AG09309 (cell line): ENCODE measurements around the gene ASXL1.

Experiments used
- DNase-seq: peaks from one replicate; pipeline ENCODE4 v3.0.0-alpha.2; 2010; ENCODE audit warnings: low read depth
- H3K4me3 ChIP-seq: 2 replicates; pipeline ENCODE4 v1.5.1; 2011; ENCODE audit warnings: mild to moderate bottlenecking, low read depth, low read length, moderate library complexity; ENCODE audit not compliant: control insufficient read depth
- TF ChIP-seq, protein P1 (sequence below): IDR thresholded peaks from 2 replicates; pipeline ENCODE4 v1.5.1; 2011; ENCODE audit warnings: mild to moderate bottlenecking, low read depth, low read length, inconsistent platforms; ENCODE audit not compliant: insufficient read depth, control insufficient read depth; ENCODE audit errors: missing control alignments

ASXL1 gene

DNA sequence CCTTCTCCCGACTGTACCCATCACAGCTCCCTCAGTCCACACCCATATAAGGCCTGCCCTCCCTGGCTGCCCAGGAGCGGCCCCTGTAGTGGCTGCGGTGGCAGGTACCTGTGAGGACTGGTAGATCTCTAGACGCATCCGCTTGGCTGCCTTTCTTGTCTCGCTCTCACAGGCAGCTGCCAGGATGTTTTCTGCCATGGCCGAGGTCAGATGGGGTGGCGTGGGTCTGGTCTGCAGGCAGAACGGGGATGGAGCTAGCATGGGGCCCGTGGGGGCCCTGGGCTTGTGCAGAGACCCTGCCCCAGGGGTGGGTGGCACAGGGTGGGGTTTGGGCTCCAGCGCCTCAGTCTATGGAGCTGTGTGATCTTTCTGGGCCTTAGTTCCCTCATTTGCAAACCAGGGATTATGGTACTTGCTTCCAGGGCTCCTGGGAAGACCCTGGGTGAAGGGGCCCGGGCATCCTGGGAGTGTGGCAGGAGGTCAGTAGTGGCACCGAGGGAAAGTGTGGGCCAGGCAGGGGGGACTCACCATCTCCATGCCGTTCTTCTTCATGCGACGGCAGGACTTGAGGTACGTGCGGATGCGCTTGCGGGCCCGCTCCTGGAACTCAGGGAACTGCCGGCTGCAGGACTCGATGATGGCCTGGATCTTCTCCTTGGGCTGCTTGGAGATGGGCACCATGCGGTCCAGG, 94.8 kb downstream of the ASXL1 start:
- no peak for DNase-seq
- H3K4me3 ChIP-seq: no peak overlapping the region
- TF ChIP-seq, protein P1, sequence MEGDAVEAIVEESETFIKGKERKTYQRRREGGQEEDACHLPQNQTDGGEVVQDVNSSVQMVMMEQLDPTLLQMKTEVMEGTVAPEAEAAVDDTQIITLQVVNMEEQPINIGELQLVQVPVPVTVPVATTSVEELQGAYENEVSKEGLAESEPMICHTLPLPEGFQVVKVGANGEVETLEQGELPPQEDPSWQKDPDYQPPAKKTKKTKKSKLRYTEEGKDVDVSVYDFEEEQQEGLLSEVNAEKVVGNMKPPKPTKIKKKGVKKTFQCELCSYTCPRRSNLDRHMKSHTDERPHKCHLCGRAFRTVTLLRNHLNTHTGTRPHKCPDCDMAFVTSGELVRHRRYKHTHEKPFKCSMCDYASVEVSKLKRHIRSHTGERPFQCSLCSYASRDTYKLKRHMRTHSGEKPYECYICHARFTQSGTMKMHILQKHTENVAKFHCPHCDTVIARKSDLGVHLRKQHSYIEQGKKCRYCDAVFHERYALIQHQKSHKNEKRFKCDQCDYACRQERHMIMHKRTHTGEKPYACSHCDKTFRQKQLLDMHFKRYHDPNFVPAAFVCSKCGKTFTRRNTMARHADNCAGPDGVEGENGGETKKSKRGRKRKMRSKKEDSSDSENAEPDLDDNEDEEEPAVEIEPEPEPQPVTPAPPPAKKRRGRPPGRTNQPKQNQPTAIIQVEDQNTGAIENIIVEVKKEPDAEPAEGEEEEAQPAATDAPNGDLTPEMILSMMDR: no peak

DNA sequence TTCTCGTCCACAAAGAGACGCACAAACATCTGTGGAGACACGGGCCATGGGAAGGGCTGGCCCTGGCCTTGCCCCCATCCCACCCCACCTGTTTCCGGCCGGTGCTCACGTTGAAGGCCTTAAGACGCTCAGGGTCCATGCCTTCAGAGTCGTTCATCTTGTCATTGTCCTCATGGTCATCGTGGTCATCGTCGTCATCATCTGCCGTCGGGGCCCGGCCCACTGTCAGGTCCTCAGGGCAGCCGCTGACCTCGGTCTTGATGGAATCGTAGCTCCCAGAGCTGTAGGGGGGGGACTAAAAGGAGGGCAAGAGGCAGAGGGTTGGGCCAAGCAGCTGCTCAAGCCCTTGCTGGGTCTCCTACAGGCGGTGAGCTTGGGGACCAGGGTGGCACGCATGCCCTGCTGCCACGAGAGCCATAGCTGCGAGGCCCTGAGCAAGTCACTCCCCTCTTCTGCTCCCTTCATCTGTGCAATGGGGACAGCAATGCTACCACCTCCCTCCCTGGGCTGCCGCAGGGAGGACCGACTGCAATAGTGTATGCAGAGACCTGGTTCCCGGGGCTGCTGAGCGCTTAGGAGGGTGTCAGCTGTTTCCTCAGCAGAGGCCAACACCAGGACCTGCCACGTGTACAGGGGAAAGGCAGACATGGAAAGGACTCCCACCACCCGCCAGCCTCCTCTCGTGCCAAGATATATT, 95.5 kb downstream of the ASXL1 start:
- TF ChIP-seq, protein P1: no peak
- H3K4me3 ChIP-seq: no peak overlapping the region

DNA sequence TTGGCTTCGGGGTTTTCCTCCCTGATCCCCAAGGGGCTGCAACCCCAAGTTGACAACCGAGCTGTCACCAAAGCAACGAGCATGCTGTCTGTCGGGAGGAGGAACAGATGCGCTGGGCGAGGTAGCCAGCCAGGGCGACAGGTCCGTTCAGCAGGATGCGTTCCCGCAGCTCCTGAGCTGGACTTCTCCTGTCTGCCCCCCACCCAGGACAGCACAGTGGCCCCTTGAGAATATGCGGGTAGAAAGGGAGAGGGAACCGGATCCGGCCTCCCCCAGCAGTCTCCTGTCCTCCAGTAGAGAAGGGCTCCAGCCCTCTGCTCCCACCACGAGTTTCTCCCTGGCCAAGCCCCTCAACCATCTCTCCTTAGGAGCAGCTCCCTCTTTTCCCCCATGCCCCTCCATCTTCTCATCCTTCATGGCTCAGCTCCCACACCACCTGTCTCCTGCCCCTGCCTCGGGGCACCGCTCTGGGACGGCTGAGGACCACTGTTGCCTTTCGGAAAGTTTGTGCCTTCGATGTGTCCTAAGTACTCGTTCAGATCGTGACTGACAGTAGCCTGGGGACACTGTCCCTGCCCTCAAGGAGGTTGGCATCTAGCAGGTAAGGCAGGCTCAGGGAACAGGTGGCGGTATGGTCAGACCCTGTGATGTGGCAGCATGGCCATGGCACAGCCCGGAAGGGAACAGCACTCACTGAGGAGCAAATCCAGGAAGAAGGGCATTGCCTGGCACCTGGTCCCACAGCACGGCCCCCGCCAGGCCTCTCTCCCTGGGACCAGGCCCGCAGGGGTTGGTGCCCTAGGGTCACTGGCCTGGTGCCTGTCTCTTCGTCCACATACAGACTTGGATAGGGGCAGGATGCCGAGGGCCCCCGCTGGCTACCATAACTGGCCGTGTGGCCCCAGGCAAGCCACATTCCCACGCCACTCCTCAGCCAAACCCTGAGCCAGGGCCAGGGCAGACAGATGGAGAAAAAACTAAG, 96.3 kb downstream of the ASXL1 start:
- no peak for DNase-seq
- no peak overlapping the region for H3K4me3 ChIP-seq
- TF ChIP-seq, protein P1: no peak

More for the DNA sequence above, 95.5 kb downstream of the ASXL1 start:
- DNase-seq: no peak

DNA sequence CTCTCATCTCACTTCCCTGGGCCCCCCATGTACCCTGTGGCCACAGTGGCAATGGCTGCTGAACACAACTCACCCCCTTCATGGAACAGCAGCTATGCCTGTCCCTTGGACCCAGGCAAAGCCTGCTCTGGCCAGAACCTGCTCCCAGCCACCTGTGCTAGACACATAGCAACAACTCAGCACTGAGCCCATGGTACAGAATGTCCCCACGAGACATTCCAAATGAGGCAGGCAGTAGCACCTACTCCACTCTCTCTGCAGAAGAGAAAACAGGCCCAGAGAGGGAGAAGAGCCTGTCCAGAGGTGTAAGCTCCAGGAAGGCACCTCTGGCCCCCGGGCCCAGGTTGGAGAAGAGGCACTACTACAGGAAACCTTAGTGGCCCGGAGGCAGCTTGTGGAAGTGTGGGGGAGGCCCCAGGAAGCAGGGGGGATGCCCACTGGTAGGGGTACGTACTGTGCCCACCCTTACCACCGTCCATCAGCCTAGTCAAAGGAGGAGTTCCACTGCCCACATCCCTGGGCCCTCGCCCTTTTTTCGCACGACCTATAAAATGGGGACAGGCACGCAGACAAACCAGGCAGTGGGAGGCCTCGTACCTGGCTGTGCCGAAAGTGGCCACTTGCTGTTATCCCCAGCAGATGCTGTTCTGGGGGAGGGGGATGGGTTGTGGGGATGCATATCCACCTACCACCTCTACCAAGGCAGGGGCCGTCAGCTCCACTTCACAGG, 97.2 kb downstream of the ASXL1 start:
- DNase-seq: no peak
- no peak overlapping the region for H3K4me3 ChIP-seq
- TF ChIP-seq, protein P1: no peak

DNA sequence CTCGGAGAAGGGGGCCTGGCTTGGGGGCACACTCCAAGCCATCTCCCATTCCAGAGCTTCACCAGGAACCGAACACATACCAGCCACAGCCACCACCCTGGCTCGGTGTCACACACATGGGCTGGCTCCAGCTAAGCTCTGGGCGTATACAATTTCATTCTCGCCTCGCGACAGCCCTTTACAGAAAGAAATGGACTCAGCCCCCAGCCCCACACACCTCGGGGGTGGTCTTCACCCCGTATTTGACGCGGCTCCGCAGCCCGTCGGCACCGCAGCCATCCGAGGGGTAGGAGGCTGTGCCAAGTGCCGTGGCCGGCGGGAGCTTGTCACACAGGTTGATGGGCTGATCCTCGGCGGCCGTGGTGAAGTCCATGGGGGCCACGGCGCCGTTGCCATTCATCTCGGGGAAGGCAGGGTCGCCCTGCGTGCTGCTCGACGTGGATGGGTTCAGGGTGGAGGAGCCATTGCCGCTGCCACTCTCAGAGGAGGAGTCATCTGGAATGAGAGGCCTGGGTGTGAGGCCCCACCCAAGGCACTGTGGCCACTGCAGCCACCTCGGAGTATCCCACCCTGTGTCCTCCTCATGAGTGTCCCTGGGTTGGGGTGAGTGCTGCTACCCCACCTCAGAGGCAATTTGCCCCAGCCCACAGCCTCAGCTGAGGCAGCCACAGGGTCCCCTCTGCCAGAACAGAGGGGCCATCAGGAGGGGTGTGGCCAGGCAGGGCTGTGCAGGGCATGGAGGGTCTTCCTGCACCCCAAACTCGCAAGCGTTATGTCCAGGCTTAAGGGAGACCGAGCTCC, 98.0 kb downstream of the ASXL1 start:
- no peak for DNase-seq
- TF ChIP-seq, protein P1: no peak
- no peak overlapping the region for H3K4me3 ChIP-seq
